GM23338 (cell line): ENCODE results near the gene TMEM132D.

Experiments
- CREB1 ChIP-seq: fragments of 250-450 bp; sonication (Bioruptor Pico); IDR thresholded peaks from 2 replicates; pipeline ENCODE4 v1.5.0; 2020; ENCODE audit warnings: low read depth, mild to moderate bottlenecking, moderate library complexity
- CTCF ChIP-seq, 2 experiments: fragments of 200-600 bp in 1 of 2; sonication (generic) in 1 of 2; conservative IDR thresholded peaks; 2 replicates each; pipeline versions ENCODE4 v1.5.1 to v1.6.1; 2016 to 2017; ENCODE audit warnings: antibody characterized with exemption in 2 of 2, low read depth in 2 of 2, mild to moderate bottlenecking in 2 of 2, moderate library complexity in 1 of 2
- ETS1 ChIP-seq: IDR thresholded peaks from 2 replicates; pipeline ENCODE4 v1.6.1; 2016; ENCODE audit warnings: antibody characterized with exemption
- EZH2 ChIP-seq: fragments of 200-600 bp; sonication (generic); IDR thresholded peaks from one replicate; pipeline ENCODE4 v1.8.0; 2017; ENCODE audit warnings: antibody characterized with exemption, mild to moderate bottlenecking, low read depth; ENCODE audit not compliant: unreplicated experiment
- EZH2phosphoT487 ChIP-seq: fragments of 200-600 bp; sonication (generic); IDR thresholded peaks from one replicate; pipeline ENCODE4 v1.8.1; 2018; ENCODE audit warnings: antibody characterized with exemption; ENCODE audit not compliant: unreplicated experiment
- JUNB ChIP-seq: IDR thresholded peaks from one replicate; pipeline ENCODE4 v1.6.1; 2016; ENCODE audit warnings: antibody characterized with exemption; ENCODE audit not compliant: unreplicated experiment
- NANOG ChIP-seq: IDR thresholded peaks from 2 replicates; pipeline ENCODE4 v1.6.1; 2016; ENCODE audit warnings: antibody characterized with exemption, borderline replicate concordance
- POLR2AphosphoS5 ChIP-seq: IDR thresholded peaks from 2 replicates; pipeline ENCODE4 v1.6.1; 2016; ENCODE audit warnings: antibody characterized with exemption, low read depth
- REST ChIP-seq: IDR thresholded peaks from one replicate; pipeline ENCODE4 v1.6.1; 2018; ENCODE audit warnings: antibody characterized with exemption; ENCODE audit not compliant: unreplicated experiment
- STAT1 ChIP-seq: IDR thresholded peaks from one replicate; pipeline ENCODE4 v1.6.1; 2016; ENCODE audit warnings: antibody characterized with exemption; ENCODE audit not compliant: unreplicated experiment
- ZNF114 ChIP-seq: fragments of 250-450 bp; sonication (Bioruptor Pico); IDR thresholded peaks from 2 replicates; pipeline ENCODE4 v1.5.0; 2020; ENCODE audit warnings: mild to moderate bottlenecking, moderate library complexity
- ZNF331 ChIP-seq: fragments of 250-450 bp; sonication (Bioruptor Pico); IDR thresholded peaks from 2 replicates; pipeline ENCODE4 v1.5.0; 2020; ENCODE audit warnings: low read depth, mild to moderate bottlenecking, moderate library complexity

GRCh38 chr12:129208566-129208965 lies 695.3 kb downstream of the TMEM132D start:
- TF ChIP-seq CTCF (conservative IDR thresholded peaks at IDR 0.05; ENCODE audit: low read depth in 2 of 2) (no peak), EZH2phosphoT487 (no peak), EZH2 (no peak), REST (no peak), CREB1 (no peak), POLR2AphosphoS5 (no peak), ETS1 (no peak), ZNF114 (no peak), ZNF331 (CRISPR knock-in tag) (no peak), STAT1 (no peak), JUNB (no peak), NANOG (no peak)
